GM18951 (cell line): ENCODE data around the gene FAM204A.

ENCODE experiments used
- POLR2A ChIP-seq: IDR thresholded peaks from 4 replicates; pipeline ENCODE4 v1.6.1; 2011; ENCODE audit warnings: mild to moderate bottlenecking; ENCODE audit not compliant: insufficient read length, insufficient read depth; ENCODE audit errors: extremely low read depth
- in situ Hi-C: fragments of 300-500 bp; cut with MboI; formaldehyde crosslinking; loops from one replicate; pipeline ENCODE4 v1.12.0; 2022; ENCODE audit warnings: low sequenced_read_pairs, mixed read lengths, inconsistent platforms; ENCODE audit not compliant: unreplicated experiment

Gene FAM204A

DNA sequence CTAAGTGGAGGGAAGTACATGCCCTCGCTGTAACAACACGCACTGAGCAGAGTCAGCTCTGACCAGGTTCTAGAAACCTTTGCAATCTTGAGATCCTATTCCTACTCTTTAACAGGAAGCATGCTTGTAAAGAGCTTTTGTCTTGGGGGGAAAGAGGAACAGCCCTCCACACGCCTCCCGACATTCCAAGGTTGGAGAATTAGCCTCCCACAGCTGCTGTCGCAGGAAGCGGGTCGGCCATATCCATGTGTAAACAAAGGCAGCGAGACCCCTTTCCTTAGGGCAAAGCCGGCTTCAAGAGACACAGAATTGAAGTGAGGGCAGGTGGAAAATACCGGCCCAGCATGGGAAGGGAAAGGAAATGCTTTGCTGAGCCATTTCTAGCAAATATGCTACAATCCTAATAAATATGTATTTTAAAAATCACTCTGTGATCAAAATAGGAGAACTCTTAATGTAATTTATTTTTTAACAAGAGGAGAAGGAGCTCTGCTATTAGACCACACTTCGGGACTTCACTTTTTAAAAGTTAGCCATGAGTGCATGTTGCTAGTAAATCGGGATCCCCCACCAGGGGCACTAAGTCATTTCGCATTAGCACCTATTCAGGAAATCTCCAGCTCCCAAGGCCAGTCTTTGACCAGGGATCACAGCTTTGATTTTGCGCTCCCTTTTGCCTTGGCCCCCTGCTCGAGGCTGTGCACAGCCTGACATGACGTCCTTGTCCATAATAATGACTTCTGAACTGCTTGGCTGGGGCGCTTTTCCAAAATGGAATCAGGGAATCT is 55.9 kb downstream of the FAM204A start:
- in situ Hi-C loops = no loop called here
- TF ChIP-seq POLR2A = no peak

- TF ChIP-seq POLR2A = no peak
- in situ Hi-C loops = no loop called here
Observed at GRCh38 chr10:118282670-118283069, 59.5 kb downstream of the FAM204A start.

DNA sequence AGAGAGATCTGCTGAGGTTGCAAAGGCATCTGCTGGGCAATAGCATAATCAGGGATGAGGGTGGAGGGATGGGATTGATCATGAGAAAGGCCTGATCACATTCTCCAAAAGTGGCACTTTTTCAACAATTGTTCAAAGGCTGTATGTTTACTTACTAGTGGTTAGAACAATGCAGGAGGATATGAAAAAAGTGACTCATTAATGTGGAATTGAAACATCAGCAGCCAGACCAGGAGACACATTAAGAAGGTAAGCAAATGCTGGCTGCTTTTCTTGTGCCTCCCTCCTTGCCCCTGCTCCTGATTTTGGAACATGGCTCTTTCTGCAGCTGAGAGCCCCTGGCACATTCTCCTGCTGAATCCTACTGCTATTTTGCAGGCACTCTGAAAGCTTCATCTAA is 63.5 kb downstream of the FAM204A start:
- in situ Hi-C loops = no loop called here
- TF ChIP-seq POLR2A = no peak

GRCh38 chr10:118277871-118278270 is 64.3 kb downstream of the FAM204A start:
- in situ Hi-C loops = no loop called here
- TF ChIP-seq POLR2A = no peak

DNA sequence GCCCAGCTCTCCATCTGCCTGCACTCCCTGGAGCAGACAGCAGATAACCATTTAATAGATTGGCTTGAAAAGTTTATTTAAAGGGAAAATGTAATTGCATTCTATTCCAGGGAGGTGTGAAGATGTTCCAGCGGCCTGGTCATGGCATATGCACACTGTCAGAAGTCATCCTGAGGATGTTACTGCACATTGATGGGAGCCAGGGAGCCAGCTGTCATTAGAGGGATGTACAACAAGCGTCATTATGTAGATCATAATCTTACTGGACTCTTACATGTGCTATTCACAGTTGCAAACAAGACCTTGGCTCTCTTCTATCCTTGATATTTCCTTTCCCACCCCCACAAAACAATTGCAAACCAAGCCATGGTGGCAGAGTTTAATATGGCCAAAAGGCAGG is 65.4 kb downstream of the FAM204A start:
- TF ChIP-seq POLR2A = no peak
- in situ Hi-C loops = no loop called here

- in situ Hi-C loops = no loop called here
- TF ChIP-seq POLR2A = no peak
Observed at GRCh38 chr10:118276204-118276603, 65.9 kb downstream of the FAM204A start.

DNA sequence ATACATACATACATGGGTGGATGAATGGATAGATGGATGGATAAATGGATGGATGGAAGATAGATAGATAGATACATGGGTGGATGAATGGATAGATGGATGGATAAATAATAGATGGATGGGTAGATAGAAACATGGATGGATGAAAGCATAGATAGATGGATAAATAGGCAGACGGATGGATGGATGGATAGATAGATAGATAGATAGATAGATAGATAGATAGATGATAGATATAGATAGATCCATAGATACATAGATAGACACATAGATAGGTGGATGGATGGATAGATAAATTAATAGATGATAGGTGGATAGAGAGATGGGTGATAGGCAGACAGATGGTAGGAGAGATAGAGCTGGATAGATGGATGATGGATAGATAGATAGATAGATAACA is 68.5 kb downstream of the FAM204A start:
- in situ Hi-C loops = no loop called here
- no peak for TF ChIP-seq POLR2A

- no peak for TF ChIP-seq POLR2A
- in situ Hi-C loops = no loop called here
Observed at GRCh38 chr10:118272767-118273166, 69.4 kb downstream of the FAM204A start.

DNA sequence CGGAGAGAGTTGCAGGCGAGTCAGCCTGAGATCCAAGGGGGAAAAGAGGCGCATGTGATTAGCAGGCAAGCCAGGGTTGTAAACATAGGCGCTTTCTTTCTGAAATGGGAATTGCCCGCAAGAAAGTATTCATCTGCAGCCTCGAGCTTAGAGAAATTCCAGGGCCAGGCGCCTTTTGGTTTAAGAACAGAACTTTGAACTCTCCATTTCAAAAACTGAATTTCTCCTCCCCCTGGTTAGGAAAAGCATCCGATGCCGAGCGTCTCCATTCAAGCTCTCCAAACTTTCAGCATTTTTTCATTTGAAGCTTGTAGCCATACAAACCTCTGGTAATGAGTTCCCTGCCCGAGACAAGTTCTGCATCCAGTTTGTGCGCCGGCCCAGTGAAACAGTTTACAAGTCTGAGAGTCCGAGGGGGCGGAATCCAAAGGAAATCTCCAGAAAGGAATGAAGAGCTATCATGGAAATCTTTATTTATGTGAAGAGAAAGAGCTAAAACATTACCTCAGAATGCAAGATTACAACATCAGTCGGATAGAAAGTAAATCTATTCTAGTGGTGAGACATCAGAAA is 69.9 kb downstream of the FAM204A start:
- TF ChIP-seq POLR2A = no peak
- in situ Hi-C loops = no loop called here

DNA sequence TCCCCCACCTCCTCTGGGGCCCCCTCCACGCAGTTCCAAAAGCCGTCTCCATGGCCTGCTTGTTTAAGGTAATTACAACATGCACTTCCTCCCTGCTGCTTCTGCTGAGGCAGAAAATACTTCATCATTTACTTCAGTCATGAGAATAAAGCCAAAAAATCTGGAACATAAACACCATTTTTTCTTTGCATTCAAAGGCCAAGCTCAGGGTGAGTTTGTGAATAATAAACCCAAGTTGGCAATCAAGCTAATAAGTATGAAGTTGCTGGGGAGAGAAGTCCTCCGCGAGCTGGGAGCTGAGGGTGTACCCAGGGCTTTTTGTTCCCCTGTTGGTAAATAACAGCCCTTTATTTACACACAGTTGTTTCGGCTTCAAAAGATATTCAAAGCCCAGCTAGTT is 70.5 kb downstream of the FAM204A start:
- no peak for TF ChIP-seq POLR2A
- in situ Hi-C loops = no loop called here

DNA sequence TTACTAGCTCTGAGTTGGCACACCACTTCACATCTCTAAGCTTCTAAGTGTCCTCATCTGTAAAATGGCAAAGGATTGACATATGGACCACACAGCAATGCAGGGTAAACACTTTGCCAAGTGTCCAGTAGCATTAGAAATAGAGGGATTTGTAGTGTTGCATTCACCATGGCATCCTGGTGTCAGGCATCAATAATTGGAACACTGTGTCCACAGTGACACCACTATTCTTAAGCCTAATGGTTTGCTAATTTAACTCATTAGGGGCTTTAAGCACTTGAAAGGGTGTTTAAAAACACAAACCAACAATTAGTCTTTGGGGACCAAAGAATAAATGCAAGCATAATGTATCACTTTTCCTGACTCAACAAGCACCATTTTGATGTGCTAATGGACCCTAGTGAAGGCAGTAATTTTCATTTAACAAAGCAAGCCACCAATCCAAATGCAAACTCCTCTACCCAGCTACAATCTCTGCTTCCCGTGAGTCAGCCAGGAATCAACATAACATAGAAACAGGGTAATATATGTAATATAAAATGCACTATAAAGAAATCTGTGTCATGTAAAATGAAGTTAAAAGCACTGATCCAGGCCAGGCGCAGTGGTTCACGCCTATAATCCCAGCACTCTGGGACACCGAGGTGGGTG is 75.9 kb downstream of the FAM204A start:
- in situ Hi-C loops = no loop called here

DNA sequence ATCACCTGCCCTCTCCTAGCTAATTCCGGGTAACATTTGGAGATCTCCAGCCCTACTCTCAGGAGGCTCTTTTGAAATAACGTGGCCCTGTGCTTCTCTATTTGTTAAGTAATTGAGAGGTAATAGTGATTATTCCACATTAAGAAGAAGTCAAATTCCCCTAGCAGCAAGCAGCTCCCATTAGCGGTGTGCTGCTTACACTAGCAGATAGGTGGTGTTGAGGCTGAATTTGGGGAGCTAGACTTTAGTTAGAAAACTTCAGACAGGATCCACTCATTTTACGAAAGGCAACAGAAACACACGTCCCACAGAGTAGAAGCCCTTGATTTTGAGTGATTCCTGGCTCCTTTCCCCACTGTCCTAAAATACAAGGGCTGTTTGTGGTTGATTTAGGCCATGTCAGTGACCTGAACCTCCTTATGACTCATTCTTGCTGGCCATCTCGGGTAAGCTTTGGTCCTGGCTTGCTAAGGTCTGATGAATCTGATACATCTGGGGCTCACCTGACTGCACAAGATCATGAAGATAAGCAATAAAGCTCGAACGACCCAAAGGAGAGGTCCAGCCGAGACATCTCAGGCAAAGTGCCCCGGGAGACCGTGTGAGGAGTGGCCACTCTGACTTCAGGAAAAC is 77.2 kb downstream of the FAM204A start:
- in situ Hi-C loops = no loop called here
- TF ChIP-seq POLR2A = no peak

More for the DNA sequence above, 75.9 kb downstream of the FAM204A start:
- TF ChIP-seq POLR2A = no peak

GRCh38 chr10:118264252-118264651 is 77.9 kb downstream of the FAM204A start:
- in situ Hi-C loops = no loop called here
- no peak for TF ChIP-seq POLR2A
